ENCODE measurements around the gene ZNF205. TPM values are rescaled to one million over a fixed set of nuclear protein-coding genes. Genes with fewer than 3 reads are reported as not detected.

The ZNF205 gene
- 2.0 TPM for polyA plus RNA-seq (2013)

DNA sequence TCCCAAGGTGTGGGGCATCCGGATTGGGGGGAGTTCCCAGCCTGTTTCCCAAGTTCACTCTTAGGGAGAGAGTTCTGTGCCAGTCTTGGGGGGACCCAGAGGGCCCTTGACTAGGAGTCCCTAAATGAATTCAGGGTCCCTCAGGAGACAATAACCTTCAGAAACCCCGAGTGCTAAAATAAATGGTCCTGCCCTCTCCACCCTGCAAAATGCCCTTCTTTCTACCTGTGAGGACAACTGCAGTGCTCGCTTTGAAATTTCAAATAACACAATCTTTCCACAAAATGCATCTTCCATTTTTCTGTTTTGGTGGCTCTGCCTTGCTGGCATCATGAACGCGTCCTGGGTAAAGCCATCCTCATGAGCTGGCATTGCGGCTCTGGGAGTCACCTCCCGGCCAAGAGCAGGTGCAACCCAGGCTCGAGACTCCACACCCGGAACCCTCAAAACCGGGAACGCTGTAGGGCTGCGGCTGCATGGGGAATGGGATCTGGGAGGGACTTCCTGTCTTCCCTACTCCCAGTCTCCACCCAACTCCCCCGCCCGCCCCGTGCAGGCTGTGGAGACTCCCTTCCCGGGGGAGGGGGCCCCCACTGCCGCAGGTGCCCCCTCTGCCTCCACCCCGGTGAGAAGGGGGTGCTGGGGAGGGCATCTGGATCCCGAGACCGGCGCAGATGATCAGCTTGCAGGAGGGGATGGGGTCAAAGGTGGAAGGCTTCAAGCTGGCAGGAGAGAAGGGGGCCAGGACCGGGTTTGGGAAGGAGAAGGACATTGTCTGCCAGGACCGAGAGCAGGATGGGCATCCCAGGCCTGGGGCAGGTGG lies at the start of gene ZNF205:
Gene ZNF205, plus strand, starts transcription at position 529 of the 823 bp plus-strand sequence. CDS start 845 bp downstream, outside the sequence.
- Histone ChIP-seq H3K36me3 (ENCODE audit: control insufficient read depth in 4 of 4, insufficient read depth in 4 of 4, low read length in 3 of 4) (no peaks in the 10 kb centered on the region), H3K27me3 (replicated peaks in 2 of 5; ENCODE audit: control insufficient read depth in 4 of 5, insufficient read depth in 5 of 5, low read length in 4 of 5) (peaks cover 0 to 2% (median 0%) of the 10 kb centered on the region in 5 experiments), H3K9me3 (ENCODE audit: control extremely low read depth in 1 of 5, control insufficient read depth in 4 of 5, insufficient read depth in 2 of 5, low read depth in 1 of 5, low read length in 4 of 5) (no peaks in the 10 kb centered on the region), H3K4me3 (ENCODE audit: control insufficient read depth in 1 of 7, extremely low read depth in 1 of 7, insufficient read depth in 4 of 7, low read depth in 2 of 7, low read length in 6 of 7) (peak within 1 kb of the TSS in 6 of 7 experiments; percentile 17 to 69 (median 32)), H3K4me1 (ENCODE audit: control extremely low read depth in 1 of 4, control insufficient read depth in 4 of 4, insufficient read depth in 4 of 4, low read length in 3 of 4) (peaks cover 3 to 19% (median 9%) of the 10 kb centered on the region in 4 experiments), H3K27ac (ENCODE audit: insufficient read depth in 1 of 2, low read depth in 1 of 2, low read length in 2 of 2, poor library complexity in 1 of 2, severe bottlenecking in 2 of 2) (peak within 1 kb of the TSS in 1 of 2 experiments; percentile 70)
- WGBS (ENCODE audit: insufficient coverage): 60% methylated on average over 10 of the region's 23 CpGs
- POLR2A ChIA-PET: interaction anchor here (0.6 kb wide), 1 partner anchor 8 kb away, joined by 7 read pairs; no protein-coding TSS in a partner anchor
- CTCF ChIA-PET: interaction anchor here (0.9 to 6.1 kb wide), 3 partner anchors 13 to 53 kb away, joined by 3 to 31 read pairs (median 4); no protein-coding TSS in a partner anchor
- no peak for DNase-seq

GRCh38 chr16:3063625-3064386 lies 48.6 kb upstream of the ZNF205 start:
- WGBS (ENCODE audit: insufficient coverage): 98% methylated on average over 7 of the region's 8 CpGs
- Histone ChIP-seq H3K27me3 (replicated peaks in 2 of 5; ENCODE audit: control insufficient read depth in 4 of 5, insufficient read depth in 5 of 5, low read length in 4 of 5) (no peaks in the 10 kb centered on the region), H3K4me1 (ENCODE audit: control extremely low read depth in 1 of 4, control insufficient read depth in 4 of 4, insufficient read depth in 4 of 4, low read length in 3 of 4) (peaks cover 0 to 34% (median 11%) of the 10 kb centered on the region in 4 experiments), H3K36me3 (ENCODE audit: control insufficient read depth in 4 of 4, insufficient read depth in 4 of 4, low read length in 3 of 4) (no peaks in the 10 kb centered on the region), H3K4me3 (ENCODE audit: control insufficient read depth in 1 of 7, extremely low read depth in 1 of 7, insufficient read depth in 4 of 7, low read depth in 2 of 7, low read length in 6 of 7) (no peak overlapping the region), H3K9me3 (ENCODE audit: control extremely low read depth in 1 of 5, control insufficient read depth in 4 of 5, insufficient read depth in 2 of 5, low read depth in 1 of 5, low read length in 4 of 5) (no peaks in the 10 kb centered on the region), H3K27ac (ENCODE audit: insufficient read depth in 1 of 2, low read depth in 1 of 2, low read length in 2 of 2, poor library complexity in 1 of 2, severe bottlenecking in 2 of 2) (no peak overlapping the region)
- no peak for DNase-seq
- ChIA-PET CTCF (interaction anchor here (0.8 to 6.5 kb wide), 10 partner anchors 11 to 105 kb away, joined by 3 to 51 read pairs (median 6); partner anchors contain the start of gene ZSCAN10), POLR2A (interaction anchor here (0.7 kb wide), 1 partner anchor 25 kb away, joined by 3 read pairs; no protein-coding TSS in a partner anchor)

- CTCF ChIA-PET: interaction anchor here (1.3 to 2.1 kb wide), 3 partner anchors 9 to 30 kb away, joined by 4 to 5 read pairs (median 5); no protein-coding TSS in a partner anchor
- peak in 2 of 3 donors; percentile 35 to 61 for DNase-seq
- WGBS (ENCODE audit: insufficient coverage): 91% methylated on average over 9 of the region's 13 CpGs
- POLR2A ChIA-PET: interaction anchor here (0.6 kb wide), 2 partner anchors 9 to 59 kb away, joined by 3 to 8 read pairs; no protein-coding TSS in a partner anchor
- Histone ChIP-seq H3K9me3 (ENCODE audit: control extremely low read depth in 1 of 5, control insufficient read depth in 4 of 5, insufficient read depth in 2 of 5, low read depth in 1 of 5, low read length in 4 of 5) (no peaks in the 10 kb centered on the region), H3K36me3 (ENCODE audit: control insufficient read depth in 4 of 4, insufficient read depth in 4 of 4, low read length in 3 of 4) (no peaks in the 10 kb centered on the region), H3K4me3 (ENCODE audit: control insufficient read depth in 1 of 7, extremely low read depth in 1 of 7, insufficient read depth in 4 of 7, low read depth in 2 of 7, low read length in 6 of 7) (no peak within 1 kb of the TSS), H3K27ac (ENCODE audit: insufficient read depth in 1 of 2, low read depth in 1 of 2, low read length in 2 of 2, poor library complexity in 1 of 2, severe bottlenecking in 2 of 2) (no peak within 1 kb of the TSS), H3K27me3 (replicated peaks in 2 of 5; ENCODE audit: control insufficient read depth in 4 of 5, insufficient read depth in 5 of 5, low read length in 4 of 5) (no peaks in the 10 kb centered on the region), H3K4me1 (ENCODE audit: control extremely low read depth in 1 of 4, control insufficient read depth in 4 of 4, insufficient read depth in 4 of 4, low read length in 3 of 4) (peaks cover 0 to 27% (median 2%) of the 10 kb centered on the region in 4 experiments)
Observed at GRCh38 chr16:3065069-3065741, 47.2 kb upstream of the ZNF205 start, which contains the start of gene IL32. TSS of gene IL32 (plus strand) at chr16:3065640. CDS start at chr16:3065812, 172 bp downstream.

DNA sequence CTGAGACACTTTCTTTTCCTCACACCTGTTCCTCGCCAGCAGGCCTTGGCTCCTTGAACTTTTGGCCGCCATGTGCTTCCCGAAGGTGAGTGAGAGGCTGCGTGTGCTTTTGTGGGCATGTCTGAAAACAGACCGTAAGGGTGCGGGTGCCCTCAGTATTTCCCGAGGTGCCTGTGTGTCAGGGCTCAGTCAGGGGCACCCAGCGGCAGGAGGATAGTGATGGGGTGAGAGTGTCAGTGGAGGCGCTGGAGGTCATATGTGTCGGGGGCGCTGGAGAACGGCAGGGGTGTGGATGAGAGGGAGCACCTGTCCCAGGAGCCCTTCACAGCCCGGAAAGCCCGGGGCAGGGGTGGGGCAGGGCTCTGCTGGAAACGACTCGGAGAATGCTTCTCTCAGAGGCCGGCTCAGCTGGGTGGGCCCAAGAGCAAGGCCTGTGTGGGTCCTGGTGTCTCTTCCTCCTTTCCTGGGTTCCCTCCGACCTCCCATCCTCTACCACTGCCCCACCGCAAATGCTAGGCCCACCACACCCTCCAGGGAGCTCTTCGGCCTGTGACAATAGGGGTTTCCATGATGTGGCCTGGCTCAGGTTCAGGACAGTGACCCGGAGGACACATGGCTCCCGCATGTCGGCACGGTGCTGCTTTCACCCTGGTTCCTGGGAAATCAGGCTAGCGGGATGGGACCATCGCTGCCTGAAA lies 46.5 kb upstream of the ZNF205 start:
- no peaks in the 10 kb centered on the region for H3K9me3 ChIP-seq (ENCODE audit: control extremely low read depth in 1 of 5, control insufficient read depth in 4 of 5, insufficient read depth in 2 of 5, low read depth in 1 of 5, low read length in 4 of 5)
- H3K4me3 ChIP-seq (ENCODE audit: control insufficient read depth in 1 of 7, extremely low read depth in 1 of 7, insufficient read depth in 4 of 7, low read depth in 2 of 7, low read length in 6 of 7): no peak overlapping the region
- WGBS (ENCODE audit: insufficient coverage): 96% methylated on average over 26 of the region's 26 CpGs
- ChIA-PET POLR2A (interaction anchor here (0.6 kb wide), 1 partner anchor 58 kb away, joined by 3 read pairs; no protein-coding TSS in a partner anchor), CTCF (interaction anchor here (1.3 to 2.1 kb wide), 2 partner anchors 9 to 21 kb away, joined by 4 to 5 read pairs; no protein-coding TSS in a partner anchor)
- no peak for DNase-seq
- no peaks in the 10 kb centered on the region for H3K27me3 ChIP-seq (replicated peaks in 2 of 5; ENCODE audit: control insufficient read depth in 4 of 5, insufficient read depth in 5 of 5, low read length in 4 of 5)
- H3K4me1 ChIP-seq (ENCODE audit: control extremely low read depth in 1 of 4, control insufficient read depth in 4 of 4, insufficient read depth in 4 of 4, low read length in 3 of 4): peaks cover 0 to 32% (median 3%) of the 10 kb centered on the region in 4 experiments
- H3K27ac ChIP-seq (ENCODE audit: insufficient read depth in 1 of 2, low read depth in 1 of 2, low read length in 2 of 2, poor library complexity in 1 of 2, severe bottlenecking in 2 of 2): no peak overlapping the region
- no peaks in the 10 kb centered on the region for H3K36me3 ChIP-seq (ENCODE audit: control insufficient read depth in 4 of 4, insufficient read depth in 4 of 4, low read length in 3 of 4)

- WGBS (ENCODE audit: insufficient coverage): 97% methylated on average over 7 of the region's 7 CpGs
- ChIA-PET POLR2A (no interaction called here), CTCF (interaction anchor here (2.1 kb wide), 1 partner anchor 21 kb away, joined by 5 read pairs; no protein-coding TSS in a partner anchor)
- Histone ChIP-seq H3K27me3 (replicated peaks in 2 of 5; ENCODE audit: control insufficient read depth in 4 of 5, insufficient read depth in 5 of 5, low read length in 4 of 5) (no peaks in the 10 kb centered on the region), H3K4me1 (ENCODE audit: control extremely low read depth in 1 of 4, control insufficient read depth in 4 of 4, insufficient read depth in 4 of 4, low read length in 3 of 4) (peaks cover 0 to 37% (median 4%) of the 10 kb centered on the region in 4 experiments), H3K4me3 (ENCODE audit: control insufficient read depth in 1 of 7, extremely low read depth in 1 of 7, insufficient read depth in 4 of 7, low read depth in 2 of 7, low read length in 6 of 7) (no peak overlapping the region), H3K36me3 (ENCODE audit: control insufficient read depth in 4 of 4, insufficient read depth in 4 of 4, low read length in 3 of 4) (no peaks in the 10 kb centered on the region), H3K27ac (ENCODE audit: insufficient read depth in 1 of 2, low read depth in 1 of 2, low read length in 2 of 2, poor library complexity in 1 of 2, severe bottlenecking in 2 of 2) (no peak overlapping the region), H3K9me3 (ENCODE audit: control extremely low read depth in 1 of 5, control insufficient read depth in 4 of 5, insufficient read depth in 2 of 5, low read depth in 1 of 5, low read length in 4 of 5) (no peaks in the 10 kb centered on the region)
- no peak for DNase-seq
Observed at GRCh38 chr16:3066440-3066748, 46.0 kb upstream of the ZNF205 start.

- Histone ChIP-seq H3K36me3 (ENCODE audit: control insufficient read depth in 4 of 4, insufficient read depth in 4 of 4, low read length in 3 of 4) (no peaks in the 10 kb centered on the region), H3K4me1 (ENCODE audit: control extremely low read depth in 1 of 4, control insufficient read depth in 4 of 4, insufficient read depth in 4 of 4, low read length in 3 of 4) (peaks cover 0 to 46% (median 12%) of the 10 kb centered on the region in 4 experiments), H3K4me3 (ENCODE audit: control insufficient read depth in 1 of 7, extremely low read depth in 1 of 7, insufficient read depth in 4 of 7, low read depth in 2 of 7, low read length in 6 of 7) (no peak overlapping the region), H3K27ac (ENCODE audit: insufficient read depth in 1 of 2, low read depth in 1 of 2, low read length in 2 of 2, poor library complexity in 1 of 2, severe bottlenecking in 2 of 2) (no peak overlapping the region), H3K9me3 (ENCODE audit: control extremely low read depth in 1 of 5, control insufficient read depth in 4 of 5, insufficient read depth in 2 of 5, low read depth in 1 of 5, low read length in 4 of 5) (no peaks in the 10 kb centered on the region), H3K27me3 (replicated peaks in 2 of 5; ENCODE audit: control insufficient read depth in 4 of 5, insufficient read depth in 5 of 5, low read length in 4 of 5) (no peaks in the 10 kb centered on the region)
- ChIA-PET POLR2A (no interaction called here), CTCF (interaction anchor here (1.5 kb wide), 1 partner anchor 63 kb away, joined by 3 read pairs; no protein-coding TSS in a partner anchor)
- no peak for DNase-seq
- WGBS (ENCODE audit: insufficient coverage): 91% methylated on average over 4 of the region's 4 CpGs
Observed at GRCh38 chr16:3068487-3068886, 43.9 kb upstream of the ZNF205 start.

Measured in common myeloid progenitor, CD34-positive (primary cell).